ENCODE data around the gene DRAM1. TPM values are rescaled to one million over a fixed set of nuclear protein-coding genes. Genes with fewer than 3 reads are reported as not detected.

Gene DRAM1
- total and polyA plus RNA-seq, 9 of the 15 experiments (the other 6 are each of a cell fraction or from before 2014, with no cell fraction given) = 1.4 to 4.3 (median 2.7) TPM

GRCh38 chr12:101876861-101877805 is at the start of gene DRAM1 (continued):
- TF ChIP-seq ZNF740 (CRISPR knock-in tag; IDR thresholded peaks at IDR 0.05) (peak; percentile 90), ZNF740 (tag; IDR thresholded peaks at IDR 0.05) (peak in 1 of 2 experiments; percentile 71; a peak in 1 of 4 replicates), RERE (CRISPR knock-in tag; IDR thresholded peaks at IDR 0.05; ENCODE audit: borderline replicate concordance) (no peak), NCOA1 (IDR thresholded peaks at IDR 0.05; ENCODE audit: low read depth) (no peak), ETS2 (tag; IDR thresholded peaks at IDR 0.05; ENCODE audit: borderline replicate concordance, poor library complexity, severe bottlenecking) (no peak), TFAP4 (CRISPR knock-in tag; IDR thresholded peaks at IDR 0.05; ENCODE audit: borderline replicate concordance) (no peak; the same call in 1 of the 2 replicates), KLF1 (tag; IDR thresholded peaks at IDR 0.05) (no peak), TCFL5 (CRISPR knock-in tag; conservative IDR thresholded peaks at IDR 0.05) (no peak), ILF3 (IDR thresholded peaks at IDR 0.05; ENCODE audit: borderline replicate concordance) (no peak; the same call in 1 of the 2 replicates), THRB (CRISPR knock-in tag; conservative IDR thresholded peaks at IDR 0.05) (no peak), FOXK2 (conservative IDR thresholded peaks at IDR 0.05 in 1 of 2, IDR thresholded peaks at IDR 0.05 in 1 of 2; ENCODE audit: low read depth in 2 of 2) (peak; percentile 47 to 93; a peak in 2 of 4 replicates), HNRNPK (IDR thresholded peaks at IDR 0.05; ENCODE audit: low read depth, low read length, poor library complexity, severe bottlenecking) (no peak), SPI1 (IDR thresholded peaks at IDR 0.05; ENCODE audit: borderline replicate concordance, low read depth, low read length) (no peak), DNMT1 (IDR thresholded peaks at IDR 0.05) (no peak), ZNF644 (tag; IDR thresholded peaks at IDR 0.05; ENCODE audit: low read depth) (no peak), EZH2 (IDR thresholded peaks at IDR 0.05; ENCODE audit: borderline replicate concordance, low read depth, low read length) (no peak), WHSC1 (IDR thresholded peaks at IDR 0.05; ENCODE audit: low read length) (no peak), CHD1 (IDR thresholded peaks at IDR 0.05; ENCODE audit: low read length) (no peak)

Data from K562 (cell line).